IPS-20b (cell line): Measurements from ENCODE around the gene TMEM255B.

Source experiments
- H3K27ac ChIP-seq: one replicate; pipeline ENCODE4 v1.5.1; 2013; ENCODE audit warnings: low read length
- H3K27me3 ChIP-seq: 2 replicates; pipeline ENCODE4 v1.6.1; 2013; ENCODE audit warnings: mild to moderate bottlenecking, low read length, inconsistent platforms; ENCODE audit not compliant: insufficient read depth
- H3K36me3 ChIP-seq: 2 replicates; pipeline ENCODE4 v1.6.1; 2013; ENCODE audit warnings: low read depth, mild to moderate bottlenecking, inconsistent platforms, low read length, moderate library complexity; ENCODE audit not compliant: insufficient read depth
- H3K4me1 ChIP-seq: 2 replicates; pipeline ENCODE4 v1.6.1; 2013; ENCODE audit warnings: mild to moderate bottlenecking, control low read depth, inconsistent platforms, low read length, moderate library complexity; ENCODE audit not compliant: insufficient read depth
- H3K4me3 ChIP-seq: 2 replicates; pipeline ENCODE4 v1.5.1; 2013; ENCODE audit warnings: mild to moderate bottlenecking, low read length, inconsistent platforms
- H3K9ac ChIP-seq: 2 replicates; pipeline ENCODE4 v1.6.1; 2013; ENCODE audit warnings: low read depth, mild to moderate bottlenecking, inconsistent platforms, low read length, moderate library complexity
- H3K9me3 ChIP-seq: 2 replicates; pipeline ENCODE4 v1.6.1; 2013; ENCODE audit warnings: mild to moderate bottlenecking, low read depth, low read length, inconsistent platforms; ENCODE audit not compliant: insufficient read depth

TMEM255B gene

GRCh38 chr13:113855012-113855921 is 96.2 kb downstream of the TMEM255B start:
- H3K4me1 ChIP-seq: peaks cover 11% of the 10 kb centered on the region; the same call in 1 of the 2 replicates
- no peak overlapping the region for H3K27ac ChIP-seq
- H3K4me3 ChIP-seq: no peak overlapping the region
- no peaks in the 10 kb centered on the region for H3K9me3 ChIP-seq
- no peak overlapping the region for H3K9ac ChIP-seq
- no peaks in the 10 kb centered on the region for H3K27me3 ChIP-seq
- peaks cover 9% of the 10 kb centered on the region; the same call in 1 of the 2 replicates for H3K36me3 ChIP-seq

- no peak overlapping the region for H3K4me3 ChIP-seq
- peaks cover 9% of the 10 kb centered on the region; the same call in 1 of the 2 replicates for H3K36me3 ChIP-seq
- H3K4me1 ChIP-seq: peaks cover 19% of the 10 kb centered on the region; the same call in 1 of the 2 replicates
- no peak overlapping the region for H3K9ac ChIP-seq
- H3K9me3 ChIP-seq: no peaks in the 10 kb centered on the region
- H3K27me3 ChIP-seq: no peaks in the 10 kb centered on the region
- H3K27ac ChIP-seq: no peak overlapping the region
Observed at GRCh38 chr13:113855931-113856715, 97.1 kb downstream of the TMEM255B start.

- Histone ChIP-seq H3K36me3 (peaks cover 9% of the 10 kb centered on the region; the same call in 1 of the 2 replicates), H3K9ac (no peak overlapping the region), H3K27me3 (peaks cover 2% of the 10 kb centered on the region; the same call in 1 of the 2 replicates), H3K9me3 (no peaks in the 10 kb centered on the region), H3K4me3 (no peak overlapping the region), H3K4me1 (peaks cover 24% of the 10 kb centered on the region; the same call in 1 of the 2 replicates), H3K27ac (no peak overlapping the region)
Observed at GRCh38 chr13:113856716-113857065, 97.7 kb downstream of the TMEM255B start.

GRCh38 chr13:113857531-113858195 is 98.6 kb downstream of the TMEM255B start:
- H3K4me1 ChIP-seq: peaks cover 33% of the 10 kb centered on the region; the same call in 1 of the 2 replicates
- H3K4me3 ChIP-seq: no peak overlapping the region
- H3K36me3 ChIP-seq: peaks cover 9% of the 10 kb centered on the region; the same call in 1 of the 2 replicates
- no peak overlapping the region for H3K27ac ChIP-seq
- H3K9me3 ChIP-seq: no peaks in the 10 kb centered on the region
- H3K9ac ChIP-seq: no peak overlapping the region
- H3K27me3 ChIP-seq: peaks cover 11% of the 10 kb centered on the region

- H3K4me1 ChIP-seq: peaks cover 37% of the 10 kb centered on the region; the same call in 1 of the 2 replicates
- peak overlapping the region; percentile 84; the same call in 1 of the 2 replicates for H3K9ac ChIP-seq
- no peaks in the 10 kb centered on the region for H3K9me3 ChIP-seq
- peaks cover 22% of the 10 kb centered on the region for H3K27me3 ChIP-seq
- H3K4me3 ChIP-seq: peak overlapping the region; percentile 50
- H3K27ac ChIP-seq: peak overlapping the region; percentile 99
- peaks cover 9% of the 10 kb centered on the region; the same call in 1 of the 2 replicates for H3K36me3 ChIP-seq
Observed at GRCh38 chr13:113859311-113860050, 100.5 kb downstream of the TMEM255B start.

- Histone ChIP-seq H3K4me1 (peaks cover 40% of the 10 kb centered on the region; the same call in 1 of the 2 replicates), H3K9ac (peak overlapping the region; percentile 84), H3K27me3 (peaks cover 28% of the 10 kb centered on the region), H3K4me3 (peak overlapping the region; percentile 50; the same call in 1 of the 2 replicates), H3K9me3 (no peaks in the 10 kb centered on the region), H3K36me3 (peaks cover 9% of the 10 kb centered on the region; the same call in 1 of the 2 replicates), H3K27ac (peak overlapping the region; percentile 99)
Observed at GRCh38 chr13:113860051-113860664, 101.1 kb downstream of the TMEM255B start.

GRCh38 chr13:113860665-113861432 is 101.8 kb downstream of the TMEM255B start:
- Histone ChIP-seq H3K27ac (peak overlapping the region; percentile 99), H3K27me3 (peaks cover 35% of the 10 kb centered on the region), H3K4me3 (peak overlapping the region; percentile 50; the same call in 1 of the 2 replicates), H3K9me3 (no peaks in the 10 kb centered on the region), H3K9ac (peak overlapping the region; percentile 84; the same call in 1 of the 2 replicates), H3K4me1 (peaks cover 40% of the 10 kb centered on the region; the same call in 1 of the 2 replicates), H3K36me3 (peaks cover 9% of the 10 kb centered on the region; the same call in 1 of the 2 replicates)

GRCh38 chr13:113861433-113862030 is 102.5 kb downstream of the TMEM255B start:
- H3K4me1 ChIP-seq: peaks cover 40% of the 10 kb centered on the region; the same call in 1 of the 2 replicates
- peak overlapping the region; percentile 84; the same call in 1 of the 2 replicates for H3K9ac ChIP-seq
- H3K27ac ChIP-seq: peak overlapping the region; percentile 99
- no peaks in the 10 kb centered on the region for H3K9me3 ChIP-seq
- peaks cover 9% of the 10 kb centered on the region; the same call in 1 of the 2 replicates for H3K36me3 ChIP-seq
- peak overlapping the region; percentile 50; the same call in 1 of the 2 replicates for H3K4me3 ChIP-seq
- peaks cover 40% of the 10 kb centered on the region for H3K27me3 ChIP-seq

- H3K9ac ChIP-seq: no peak overlapping the region
- H3K4me1 ChIP-seq: peaks cover 40% of the 10 kb centered on the region; the same call in 1 of the 2 replicates
- H3K27me3 ChIP-seq: peaks cover 40% of the 10 kb centered on the region
- no peak overlapping the region for H3K27ac ChIP-seq
- H3K9me3 ChIP-seq: no peaks in the 10 kb centered on the region
- peak overlapping the region; percentile 65 for H3K4me3 ChIP-seq
- H3K36me3 ChIP-seq: peaks cover 9% of the 10 kb centered on the region; the same call in 1 of the 2 replicates
Observed at GRCh38 chr13:113862191-113862930, 103.3 kb downstream of the TMEM255B start.
